Duodenal mucosa (tissue), 2 donors: ENCODE measurements around the gene PSMB8.
A peak's percentile ranks its signal among the peaks of the same experiment; 100 is the strongest.

ENCODE experiments used
- H3K27ac ChIP-seq: one replicate; pipeline ENCODE4 v1.7.0; 2013; ENCODE audit warnings: low read depth, low read length
- H3K27me3 ChIP-seq, 2 donors: one replicate each; pipeline ENCODE4 v1.7.0; 2013; ENCODE audit warnings: low read length in 2 of 2, control low read depth in 1 of 2; ENCODE audit not compliant: insufficient read depth in 2 of 2, control insufficient read depth in 1 of 2
- H3K36me3 ChIP-seq, 2 donors: one replicate each; pipeline ENCODE4 v1.7.0; 2013; ENCODE audit warnings: low read length in 2 of 2, control low read depth in 1 of 2; ENCODE audit not compliant: insufficient read depth in 2 of 2, control insufficient read depth in 1 of 2
- H3K4me1 ChIP-seq, 2 donors: one replicate each; pipeline ENCODE4 v1.7.0; 2013; ENCODE audit warnings: low read length in 2 of 2, control low read depth in 1 of 2; ENCODE audit not compliant: insufficient read depth in 2 of 2, control insufficient read depth in 1 of 2
- H3K4me3 ChIP-seq, 2 donors: one replicate each; pipeline ENCODE4 v1.7.0; 2013; ENCODE audit warnings: low read length in 2 of 2, low read depth in 1 of 2
- H3K9ac ChIP-seq, 2 donors: one replicate each; pipeline ENCODE4 v1.7.0; 2013; ENCODE audit warnings: low read length in 2 of 2, low read depth in 1 of 2
- H3K9me3 ChIP-seq, 2 donors: one replicate each; pipeline ENCODE4 v1.7.0; 2013; ENCODE audit warnings: low read length in 2 of 2, control low read depth in 1 of 2; ENCODE audit not compliant: control insufficient read depth in 1 of 2

The PSMB8 gene

DNA sequence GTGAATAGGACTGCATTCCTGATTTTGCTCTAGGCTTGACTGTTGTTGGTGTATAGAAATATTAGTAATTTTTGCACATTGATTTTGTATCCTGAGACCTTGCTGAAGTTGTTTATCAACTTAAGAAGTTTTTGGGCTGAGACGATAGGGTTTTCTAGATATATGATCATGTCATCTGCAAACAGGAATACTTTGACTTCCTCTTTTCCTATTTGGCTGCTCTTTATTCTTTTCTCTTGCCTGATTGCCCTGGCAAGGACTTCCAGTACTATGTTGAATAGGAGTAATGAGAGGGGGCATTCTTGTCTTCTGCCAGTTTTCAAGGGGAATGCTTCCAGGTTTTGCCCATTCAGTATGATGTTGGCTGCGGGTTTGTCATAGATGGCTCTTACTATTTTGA is 40.4 kb downstream of the PSMB8 start:
- H3K9ac ChIP-seq, result no peak overlapping the region
- H3K4me3 ChIP-seq, result no peak overlapping the region
- peaks cover 3 to 8% of the 10 kb centered on the region in 2 donors for H3K27me3 ChIP-seq
- no peak overlapping the region for H3K27ac ChIP-seq
- H3K9me3 ChIP-seq, result no peaks in the 10 kb centered on the region
- H3K4me1 ChIP-seq, result no peaks in the 10 kb centered on the region
- H3K36me3 ChIP-seq, result no peaks in the 10 kb centered on the region

DNA sequence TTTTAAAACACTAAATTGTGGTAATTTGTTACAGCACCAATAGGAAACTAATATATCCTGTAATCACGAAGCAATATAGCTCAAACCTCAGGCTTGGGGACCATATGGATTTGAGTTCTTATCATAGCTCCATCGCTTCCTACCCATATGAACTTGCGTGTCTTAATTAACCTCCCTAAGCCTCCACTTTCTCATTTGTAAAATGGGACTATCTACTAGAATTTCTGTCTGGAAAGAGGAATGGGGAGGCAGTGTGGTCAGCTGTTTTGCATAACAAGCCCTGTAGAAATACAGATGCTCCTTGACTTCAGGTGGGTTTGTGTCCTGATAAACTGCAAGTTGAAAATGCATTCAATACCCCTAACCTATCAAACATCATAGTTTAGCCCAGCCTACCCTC is 44.1 kb downstream of the PSMB8 start:
- H3K4me3 ChIP-seq, result no peak overlapping the region
- no peaks in the 10 kb centered on the region for H3K9me3 ChIP-seq
- H3K9ac ChIP-seq, result no peak overlapping the region
- H3K36me3 ChIP-seq, result no peaks in the 10 kb centered on the region
- H3K27me3 ChIP-seq, result peaks cover 7 to 8% of the 10 kb centered on the region in 2 donors
- H3K4me1 ChIP-seq, result peaks cover 4 to 10% of the 10 kb centered on the region in 2 donors
- no peak overlapping the region for H3K27ac ChIP-seq

DNA sequence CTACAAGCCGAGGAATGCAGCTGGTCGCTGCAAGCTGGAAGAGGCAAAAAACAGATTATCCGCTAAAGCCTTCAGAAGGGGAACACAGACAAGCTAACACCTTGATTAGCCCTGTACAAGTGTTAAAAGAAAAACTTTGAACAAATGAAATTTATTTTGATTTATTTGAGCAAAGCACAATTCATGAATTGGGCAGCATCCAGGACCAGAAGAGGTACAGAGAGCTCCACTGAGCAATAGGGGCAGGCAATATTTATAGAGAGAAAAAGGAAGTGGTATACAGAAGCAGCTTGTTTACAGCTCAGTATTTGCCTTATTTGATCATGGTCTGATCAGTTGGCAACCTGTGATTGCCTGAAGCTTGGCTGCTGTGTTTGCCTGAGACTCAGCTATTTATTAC is 44.7 kb downstream of the PSMB8 start:
- Histone ChIP-seq H3K27me3 (peaks cover 8% of the 10 kb centered on the region in 2 donors), H3K4me3 (no peak overlapping the region), H3K9ac (no peak overlapping the region), H3K4me1 (peaks cover 4 to 10% of the 10 kb centered on the region in 2 donors), H3K36me3 (no peaks in the 10 kb centered on the region), H3K27ac (no peak overlapping the region), H3K9me3 (no peaks in the 10 kb centered on the region)

DNA sequence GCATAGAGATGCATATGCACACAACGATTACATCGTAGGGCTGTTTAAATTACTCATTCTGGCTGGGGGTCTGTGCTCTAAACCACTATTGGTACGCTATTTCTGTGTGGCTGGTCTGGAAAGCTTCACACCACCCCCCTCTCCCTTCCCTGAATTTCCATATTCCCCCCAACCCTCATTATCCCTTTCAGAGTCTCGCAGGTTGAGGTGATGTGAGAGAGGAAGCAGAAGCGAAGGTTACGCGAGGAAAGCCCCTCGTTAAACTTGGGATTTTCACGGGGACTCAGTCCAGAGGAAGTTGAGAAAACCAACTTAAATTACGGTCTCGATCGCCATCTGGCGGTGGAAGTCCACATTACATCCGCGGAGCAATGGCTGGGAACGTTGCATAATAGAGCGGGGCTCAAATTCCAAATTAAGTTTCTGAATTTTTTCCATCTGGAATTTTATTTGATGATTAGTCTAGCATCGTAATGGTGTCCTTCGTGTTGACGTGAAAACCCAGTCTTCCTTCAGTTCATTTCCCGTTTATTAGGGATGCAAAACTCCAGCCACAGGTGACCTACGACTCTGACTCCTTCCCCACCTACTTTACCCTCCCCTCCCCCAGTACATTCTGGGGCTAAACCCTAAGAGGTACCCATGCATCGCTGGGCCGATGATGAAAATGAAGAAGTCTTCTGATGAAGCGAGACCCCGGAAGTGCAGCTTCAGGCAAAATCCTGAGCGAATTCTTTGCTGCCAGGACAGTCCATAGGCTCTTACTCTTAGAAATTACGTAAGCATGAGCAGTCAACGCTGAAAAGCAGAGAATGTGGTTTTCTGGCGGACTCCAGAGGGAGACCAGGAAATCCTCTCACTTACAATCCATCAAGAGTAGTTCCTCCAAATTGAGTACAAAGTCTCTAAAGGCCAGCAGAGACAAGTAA is 46.7 kb downstream of the PSMB8 start:
- Histone ChIP-seq H3K9ac (peak overlapping the region in 1 of 2 donors; percentile 45), H3K36me3 (no peaks in the 10 kb centered on the region), H3K4me3 (peak overlapping the region; percentile 45 to 53), H3K27me3 (peaks cover 7 to 14% of the 10 kb centered on the region in 2 donors), H3K27ac (no peak overlapping the region), H3K9me3 (no peaks in the 10 kb centered on the region), H3K4me1 (peaks cover 4 to 10% of the 10 kb centered on the region in 2 donors)

DNA sequence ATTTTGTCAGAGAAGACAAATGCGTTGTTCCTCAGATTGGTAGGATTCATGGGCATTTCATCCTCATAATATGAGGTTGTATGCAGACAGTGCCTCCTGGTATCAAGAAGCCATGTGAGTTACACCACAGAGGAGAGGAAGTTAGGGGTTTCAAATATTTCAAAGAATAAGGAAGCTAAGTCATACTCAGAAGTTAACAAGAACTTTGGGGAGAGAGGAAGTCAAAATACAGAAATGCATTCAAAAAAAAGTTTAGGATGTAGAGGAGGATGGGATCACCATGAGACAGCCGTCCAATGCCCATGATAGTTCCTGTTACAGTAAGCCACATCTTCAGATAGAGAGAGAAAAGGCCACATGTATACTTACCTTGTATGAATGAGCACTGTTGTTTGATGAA is 49.3 kb downstream of the PSMB8 start:
- no peak overlapping the region for H3K27ac ChIP-seq
- no peak overlapping the region for H3K4me3 ChIP-seq
- H3K4me1 ChIP-seq, result peaks cover 4 to 10% of the 10 kb centered on the region in 2 donors
- no peaks in the 10 kb centered on the region for H3K9me3 ChIP-seq
- H3K27me3 ChIP-seq, result peaks cover 10 to 16% of the 10 kb centered on the region in 2 donors
- no peaks in the 10 kb centered on the region for H3K36me3 ChIP-seq
- no peak overlapping the region for H3K9ac ChIP-seq

DNA sequence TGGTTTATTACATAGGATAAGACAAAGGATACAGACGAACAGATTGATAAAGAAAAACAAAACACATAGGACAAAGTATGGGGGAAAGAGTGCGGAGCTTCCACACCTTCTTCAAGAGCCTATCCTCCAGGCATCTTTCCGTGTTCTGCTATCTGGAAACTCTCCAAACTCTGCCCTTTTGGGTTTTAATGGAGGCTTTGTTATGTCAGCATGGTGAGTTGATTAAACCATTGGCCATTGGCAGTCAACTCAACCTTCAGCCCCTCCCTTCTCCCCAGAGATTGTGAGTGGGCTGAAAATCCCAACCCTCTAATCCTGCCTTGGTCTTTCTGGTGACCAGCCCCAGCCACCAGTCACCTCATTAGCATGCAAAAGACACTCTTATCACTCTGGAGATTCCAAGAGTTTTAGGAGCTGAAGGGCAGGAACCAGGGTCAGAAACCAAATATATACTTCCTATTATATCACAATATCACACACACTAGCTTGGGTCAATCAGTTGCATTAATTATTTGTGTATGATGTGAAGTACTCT is 50.9 kb downstream of the PSMB8 start:
- Histone ChIP-seq H3K36me3 (no peaks in the 10 kb centered on the region), H3K27me3 (peaks cover 10 to 16% of the 10 kb centered on the region in 2 donors), H3K4me1 (peaks cover 4 to 10% of the 10 kb centered on the region in 2 donors), H3K4me3 (no peak overlapping the region), H3K9me3 (no peaks in the 10 kb centered on the region), H3K9ac (no peak overlapping the region), H3K27ac (no peak overlapping the region)
